Thymus (tissue), 11 donors: ENCODE data around the gene DISP3. TPM values are rescaled to one million over a fixed set of nuclear protein-coding genes. Genes with fewer than 3 reads are reported as not detected.
A peak's percentile ranks its signal among the peaks of the same experiment; 100 is the strongest.

ENCODE experiments used
- DNase-seq, 9 donors: peaks; one replicate each; pipeline ENCODE4 v3.0.0-alpha.2; 2013; ENCODE audit warnings: low spot score in 9 of 9, low read depth in 6 of 9, missing footprints in 1 of 9
- H3K27ac ChIP-seq, 2 donors: one replicate each; pipeline ENCODE4 v1.5.1; 2013; ENCODE audit warnings: control low read depth in 1 of 2, low read depth in 1 of 2, low read length in 1 of 2, mild to moderate bottlenecking in 1 of 2, moderate library complexity in 1 of 2
- H3K27me3 ChIP-seq, 2 donors: one replicate each; pipeline ENCODE4 v1.5.1; 2013; ENCODE audit warnings: low read length in 1 of 2; ENCODE audit not compliant: control insufficient read depth in 2 of 2, insufficient read depth in 1 of 2
- H3K36me3 ChIP-seq, 2 donors: one replicate each; pipeline ENCODE4 v1.5.1; 2013; ENCODE audit warnings: low read length in 1 of 2, mild to moderate bottlenecking in 1 of 2, moderate library complexity in 1 of 2; ENCODE audit not compliant: control insufficient read depth in 2 of 2, insufficient read depth in 2 of 2
- H3K4me1 ChIP-seq, 2 donors: one replicate each; pipeline ENCODE4 v1.5.1; 2013; ENCODE audit warnings: low read length in 2 of 2; ENCODE audit not compliant: control insufficient read depth in 2 of 2, insufficient read depth in 2 of 2
- H3K4me3 ChIP-seq, 2 donors: one replicate each; pipeline ENCODE4 v1.5.1; 2013; ENCODE audit warnings: low read length in 2 of 2, control low read depth in 1 of 2, mild to moderate bottlenecking in 1 of 2
- H3K9me3 ChIP-seq, 2 donors: one replicate each; pipeline ENCODE4 v1.5.1; 2013; ENCODE audit warnings: low read length in 1 of 2, mild to moderate bottlenecking in 1 of 2; ENCODE audit not compliant: control insufficient read depth in 2 of 2, insufficient read depth in 1 of 2
- WGBS: extraction: QIAGEN DNeasy Blood & Tissue Kit; methylation state at CpG from one replicate; pipeline ENCODE4 v1.1.7; 2013; 5-methylcytosine and 5-hydroxymethylcytosine counted together
- polyA plus RNA-seq: library from polyadenylated mRNA; stranded (reverse); fragments of 200-250 nt; gene quantifications from one replicate; pipeline ENCODE4 v1.2.3, GENCODE V29; 2013
- total RNA-seq: library from RNA; stranded (reverse); fragments of 120-200 nt; gene quantifications from one replicate; pipeline ENCODE4 v1.2.4, GENCODE V29; 2013
- donor health status: healthy.

Gene DISP3
- total and polyA plus RNA-seq, 2 donors, result 0.28 to 0.82 TPM

GRCh38 chr1:11498956-11499594, 20.1 kb downstream of the DISP3 start:
- no peak overlapping the region for H3K27ac ChIP-seq
- no peak for DNase-seq
- 66% methylated on average over 13 of the region's 13 CpGs for WGBS
- no peaks in the 10 kb centered on the region for H3K4me1 ChIP-seq
- peaks cover 2 to 20% of the 10 kb centered on the region in 2 donors for H3K9me3 ChIP-seq
- H3K27me3 ChIP-seq, result peaks cover 0 to 21% of the 10 kb centered on the region in 2 donors
- no peak overlapping the region for H3K4me3 ChIP-seq
- H3K36me3 ChIP-seq, result no peaks in the 10 kb centered on the region

- H3K27me3 ChIP-seq, result peaks cover 0 to 21% of the 10 kb centered on the region in 2 donors
- no peaks in the 10 kb centered on the region for H3K36me3 ChIP-seq
- no peaks in the 10 kb centered on the region for H3K4me1 ChIP-seq
- peaks cover 2 to 27% of the 10 kb centered on the region in 2 donors for H3K9me3 ChIP-seq
- whole genome bisulfite sequencing, result 55% methylated on average over 14 of the region's 14 CpGs
- no peak for DNase-seq
- no peak overlapping the region for H3K4me3 ChIP-seq
- H3K27ac ChIP-seq, result no peak overlapping the region
These were observed 20.8 kb downstream of the DISP3 start for GRCh38 chr1:11499601-11500331.

- H3K4me3 ChIP-seq, result no peak overlapping the region
- H3K36me3 ChIP-seq, result no peaks in the 10 kb centered on the region
- WGBS, result 92% methylated on average over 7 of the region's 7 CpGs
These were observed 21.9 kb downstream of the DISP3 start for GRCh38 chr1:11500881-11501280.

GRCh38 chr1:11501491-11501897, 22.5 kb downstream of the DISP3 start:
- no peak overlapping the region for H3K27ac ChIP-seq
- WGBS, result 75% methylated on average over 48 of the region's 48 CpGs
- H3K4me3 ChIP-seq, result no peak overlapping the region
- H3K4me1 ChIP-seq, result no peaks in the 10 kb centered on the region
- peaks cover 0 to 21% of the 10 kb centered on the region in 2 donors for H3K27me3 ChIP-seq
- H3K36me3 ChIP-seq, result no peaks in the 10 kb centered on the region
- peak in 3 of 9 donors; percentile 11 to 21 (median 11) for DNase-seq
- peaks cover 2 to 33% of the 10 kb centered on the region in 2 donors for H3K9me3 ChIP-seq

More at GRCh38 chr1:11500881-11501280, 21.9 kb downstream of the DISP3 start:
- no peaks in the 10 kb centered on the region for H3K4me1 ChIP-seq
- peaks cover 0 to 21% of the 10 kb centered on the region in 2 donors for H3K27me3 ChIP-seq
- DNase-seq, result no peak
- H3K27ac ChIP-seq, result no peak overlapping the region
- peaks cover 2 to 33% of the 10 kb centered on the region in 2 donors for H3K9me3 ChIP-seq

GRCh38 chr1:11501906-11502485, 23.0 kb downstream of the DISP3 start:
- Histone ChIP-seq H3K36me3 (no peaks in the 10 kb centered on the region), H3K4me3 (no peak overlapping the region), H3K4me1 (no peaks in the 10 kb centered on the region), H3K9me3 (peaks cover 2 to 36% of the 10 kb centered on the region in 2 donors), H3K27ac (no peak overlapping the region), H3K27me3 (peaks cover 0 to 21% of the 10 kb centered on the region in 2 donors)
- WGBS, result 94% methylated on average over 19 of the region's 19 CpGs
- DNase-seq, result no peak

- Histone ChIP-seq H3K9me3 (peaks cover 2 to 36% of the 10 kb centered on the region in 2 donors), H3K4me3 (no peak overlapping the region), H3K27me3 (peaks cover 0 to 21% of the 10 kb centered on the region in 2 donors), H3K27ac (no peak overlapping the region), H3K4me1 (no peaks in the 10 kb centered on the region), H3K36me3 (no peaks in the 10 kb centered on the region)
- WGBS, result 96% methylated on average over 5 of the region's 5 CpGs
- DNase-seq, result no peak
These were observed 23.6 kb downstream of the DISP3 start for GRCh38 chr1:11502516-11502915.

- no peaks in the 10 kb centered on the region for H3K36me3 ChIP-seq
- DNase-seq, result no peak
- peaks cover 0 to 21% of the 10 kb centered on the region in 2 donors for H3K27me3 ChIP-seq
- H3K9me3 ChIP-seq, result peaks cover 2 to 36% of the 10 kb centered on the region in 2 donors
- WGBS, result 98% methylated on average over 3 of the region's 3 CpGs
- H3K4me3 ChIP-seq, result no peak overlapping the region
- H3K4me1 ChIP-seq, result no peaks in the 10 kb centered on the region
- no peak overlapping the region for H3K27ac ChIP-seq
These were observed 25.6 kb downstream of the DISP3 start for GRCh38 chr1:11504599-11504998.

- H3K27ac ChIP-seq, result no peak overlapping the region
- H3K36me3 ChIP-seq, result no peaks in the 10 kb centered on the region
- H3K4me3 ChIP-seq, result no peak overlapping the region
- H3K9me3 ChIP-seq, result peaks cover 2 to 34% of the 10 kb centered on the region in 2 donors
- H3K27me3 ChIP-seq, result peaks cover 0 to 12% of the 10 kb centered on the region in 2 donors
- 95% methylated on average over 2 of the region's 2 CpGs for WGBS
- DNase-seq, result no peak
- H3K4me1 ChIP-seq, result no peaks in the 10 kb centered on the region
These were observed 26.9 kb downstream of the DISP3 start for GRCh38 chr1:11505591-11506538.
